ENCODE measurements around the gene OR9G1.
"Not testable (repeated sequence)": the region's sequence is repeated elsewhere in the genome, so short reads cannot be mapped to it uniquely, and the experiment has no call there.

Gene OR9G1, protein sequence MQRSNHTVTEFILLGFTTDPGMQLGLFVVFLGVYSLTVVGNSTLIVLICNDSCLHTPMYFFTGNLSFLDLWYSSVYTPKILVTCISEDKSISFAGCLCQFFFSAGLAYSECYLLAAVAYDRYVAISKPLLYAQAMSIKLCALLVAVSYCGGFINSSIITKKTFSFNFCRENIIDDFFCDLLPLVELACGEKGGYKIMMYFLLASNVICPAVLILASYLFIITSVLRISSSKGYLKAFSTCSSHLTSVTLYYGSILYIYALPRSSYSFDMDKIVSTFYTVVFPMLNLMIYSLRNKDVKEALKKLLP

DNA sequence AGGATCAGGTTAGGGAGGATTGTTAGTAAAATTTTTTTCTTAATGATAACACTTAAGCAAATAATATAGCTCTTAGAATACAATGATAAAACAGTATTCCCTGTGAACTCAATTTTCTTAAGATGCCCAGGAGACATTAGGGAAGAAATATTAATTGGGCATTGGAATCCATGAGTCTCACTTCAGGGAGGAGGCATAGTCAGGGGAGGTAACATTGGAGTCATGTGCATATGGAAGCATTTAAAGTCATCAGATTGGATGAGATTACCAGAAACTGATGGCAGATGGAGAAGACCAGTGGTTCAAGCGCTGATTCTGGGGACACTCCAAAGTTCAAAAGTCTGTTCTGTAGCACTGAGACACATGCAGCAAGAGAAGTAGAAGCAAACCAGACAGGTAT is at the start of gene OR9G1:
TSS of gene OR9G1 (plus strand) at position 301 of the 400 bp plus-strand sequence. CDS start 1,293 bp downstream, outside the sequence.
- no peak for DNase-seq

DNA sequence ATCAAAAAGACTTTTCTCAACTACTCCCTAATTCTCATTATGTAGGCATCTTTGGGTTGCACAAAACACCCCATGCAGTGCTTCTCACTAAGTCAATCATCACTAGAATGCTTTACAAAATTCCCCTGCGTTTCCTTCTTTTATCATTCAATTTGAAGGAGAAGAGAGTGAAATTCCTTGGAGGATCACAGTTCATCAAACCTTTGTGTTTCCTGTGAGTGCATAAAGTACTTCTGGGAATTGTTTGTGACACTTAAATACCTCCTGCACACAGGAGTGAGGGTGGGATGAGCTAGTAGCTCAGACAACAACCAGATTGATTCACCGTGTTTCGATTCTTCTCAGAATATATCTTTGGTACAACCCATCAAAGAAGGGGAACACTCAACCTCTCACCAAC is 39.1 kb upstream of the OR9G1 start:
- no peak for DNase-seq

DNA sequence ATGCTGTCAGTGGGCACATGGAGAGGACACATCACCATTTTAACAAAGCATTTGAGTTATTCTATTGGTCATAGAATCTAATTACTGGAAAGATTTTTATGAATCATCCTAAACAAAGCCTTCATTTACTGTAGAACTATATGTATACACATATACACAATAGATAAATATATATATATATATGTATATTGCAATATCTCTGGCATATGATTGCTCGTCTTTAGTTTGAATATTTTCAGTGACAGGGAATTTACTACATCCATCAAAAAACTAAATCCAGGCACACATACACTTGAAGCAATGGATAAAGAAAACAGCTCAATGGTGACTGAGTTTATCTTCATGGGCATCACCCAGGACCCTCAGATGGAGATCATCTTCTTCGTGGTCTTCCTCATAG is 35.5 kb upstream of the OR9G1 start, which contains the start of gene OR5AR1:
TSS of gene OR5AR1 (plus strand) at position 301 of the 400 bp plus-strand sequence. CDS start at position 301, 0 bp downstream.
- no peak for DNase-seq

GRCh38 chr11:56670984-56671383 is 27.9 kb upstream of the OR9G1 start:
- no peak for DNase-seq

DNA sequence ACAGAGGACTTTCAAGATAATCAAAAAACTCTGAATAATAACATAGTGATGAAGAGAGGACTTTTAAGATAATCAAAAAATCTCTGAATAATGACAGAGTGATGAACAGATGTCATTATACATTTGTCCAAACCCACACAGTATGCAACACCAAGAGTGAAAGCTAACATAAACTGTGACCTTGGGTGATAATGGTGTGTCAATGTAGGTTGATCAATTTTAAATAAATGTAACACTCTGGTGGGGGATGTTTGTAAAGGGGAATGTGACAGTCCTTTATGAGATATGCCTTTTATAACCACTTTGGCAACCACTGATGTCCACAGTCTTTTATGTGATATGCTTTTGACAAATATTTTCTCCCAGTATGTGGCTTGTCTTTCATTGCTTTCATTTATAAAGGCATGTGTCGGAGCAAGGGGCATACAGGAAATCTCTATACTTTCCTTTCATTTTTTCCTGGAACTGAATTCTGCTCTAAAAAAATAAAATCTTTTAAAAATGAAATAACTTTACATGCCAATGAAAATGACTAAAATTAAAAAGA is 10.3 kb upstream of the OR9G1 start:
- DNase-seq: no peak

GRCh38 chr11:56691179-56691578 is 7.7 kb upstream of the OR9G1 start:
- DNase-seq: not testable (repeated sequence)

- no peak for DNase-seq
Observed at GRCh38 chr11:56693428-56693827, 5.5 kb upstream of the OR9G1 start.

DNA sequence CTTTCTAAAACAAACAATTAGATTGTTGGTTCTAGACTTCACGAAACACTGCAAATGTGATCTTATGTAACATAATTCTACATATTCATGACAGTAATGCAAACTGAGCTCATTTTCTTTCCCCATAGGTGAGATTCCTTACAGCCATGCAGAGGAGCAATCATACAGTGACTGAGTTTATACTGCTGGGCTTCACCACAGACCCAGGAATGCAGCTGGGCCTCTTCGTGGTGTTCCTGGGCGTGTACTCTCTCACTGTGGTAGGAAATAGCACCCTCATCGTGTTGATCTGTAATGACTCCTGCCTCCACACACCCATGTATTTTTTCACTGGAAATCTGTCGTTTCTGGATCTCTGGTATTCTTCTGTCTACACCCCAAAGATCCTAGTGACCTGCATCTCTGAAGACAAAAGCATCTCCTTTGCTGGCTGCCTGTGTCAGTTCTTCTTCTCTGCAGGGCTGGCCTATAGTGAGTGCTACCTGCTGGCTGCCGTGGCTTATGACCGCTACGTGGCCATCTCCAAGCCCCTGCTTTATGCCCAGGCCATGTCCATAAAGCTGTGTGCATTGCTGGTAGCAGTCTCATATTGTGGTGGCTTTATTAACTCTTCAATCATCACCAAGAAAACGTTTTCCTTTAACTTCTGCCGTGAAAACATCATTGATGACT is 1.5 kb downstream of the OR9G1 start:
- DNase-seq: no peak

DNA sequence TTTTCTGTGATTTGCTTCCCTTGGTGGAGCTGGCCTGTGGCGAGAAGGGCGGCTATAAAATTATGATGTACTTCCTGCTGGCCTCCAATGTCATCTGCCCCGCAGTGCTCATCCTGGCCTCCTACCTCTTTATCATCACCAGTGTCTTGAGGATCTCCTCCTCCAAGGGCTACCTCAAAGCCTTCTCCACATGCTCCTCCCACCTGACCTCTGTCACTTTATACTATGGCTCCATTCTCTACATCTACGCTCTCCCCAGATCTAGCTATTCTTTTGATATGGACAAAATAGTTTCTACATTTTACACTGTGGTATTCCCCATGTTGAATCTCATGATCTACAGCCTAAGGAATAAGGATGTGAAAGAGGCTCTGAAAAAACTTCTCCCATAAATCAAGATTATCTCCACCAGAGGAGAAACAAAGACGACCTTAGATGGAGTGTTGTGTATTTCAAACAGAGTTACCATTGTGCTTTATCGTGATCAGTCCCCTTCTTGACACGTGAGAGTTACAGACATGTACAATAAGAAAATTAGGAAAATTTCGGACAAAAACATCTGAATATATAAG is 2.1 kb downstream of the OR9G1 start:
- no peak for DNase-seq

DNA sequence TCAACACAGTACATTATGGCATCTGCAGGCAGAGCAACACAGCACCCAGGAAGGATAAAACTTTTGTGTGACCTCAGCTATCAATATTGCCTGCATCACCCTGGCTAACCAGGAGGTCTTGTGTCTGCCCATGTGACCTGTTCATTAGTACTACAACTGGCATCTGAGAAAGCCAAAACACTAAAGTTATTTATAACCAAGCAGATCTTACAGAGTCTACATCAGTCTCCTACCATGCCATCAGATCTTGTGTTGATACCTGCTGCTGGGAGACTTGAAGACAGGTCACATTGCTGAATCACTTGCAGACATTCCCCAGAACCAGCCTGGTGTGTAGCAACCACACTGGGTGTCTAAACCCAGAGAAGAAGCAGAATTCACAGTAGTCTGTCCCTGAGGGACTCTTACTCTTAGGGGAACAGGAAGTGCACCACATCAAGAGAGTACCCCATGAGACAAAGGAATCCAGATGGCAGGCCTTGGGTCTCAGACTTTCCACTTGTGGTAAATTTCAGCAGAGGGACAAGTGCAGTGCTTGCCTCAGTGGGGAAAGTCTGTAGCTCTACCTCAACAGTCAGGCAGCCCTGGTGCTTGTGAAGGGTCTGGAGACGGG is 7.0 kb downstream of the OR9G1 start:
- no peak for DNase-seq

- no peak for DNase-seq
Observed at GRCh38 chr11:56706486-56706885, 7.6 kb downstream of the OR9G1 start.

DNA sequence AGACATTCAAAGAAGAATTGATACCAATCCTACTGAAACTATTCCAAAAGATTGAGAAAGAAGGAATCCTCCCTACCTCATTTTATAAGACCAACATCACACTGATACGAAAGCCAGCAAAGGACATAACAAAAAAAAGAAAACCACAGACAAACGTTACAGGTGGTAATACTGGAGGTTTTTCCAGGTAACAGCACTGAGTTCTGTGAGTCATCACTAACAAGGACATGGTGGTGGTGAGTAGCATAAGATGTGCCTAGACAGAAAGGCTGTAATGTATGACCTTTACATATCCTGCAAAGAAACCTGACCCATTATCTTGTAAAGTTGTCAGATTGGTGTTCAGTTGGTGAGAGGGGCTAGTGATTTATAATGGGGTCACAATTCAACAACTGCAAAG is 15.3 kb downstream of the OR9G1 start:
- no peak for DNase-seq

- no peak for DNase-seq
Observed at GRCh38 chr11:56716379-56716854, 17.5 kb downstream of the OR9G1 start.

- DNase-seq: no peak
Observed at GRCh38 chr11:56720513-56720912, 21.6 kb downstream of the OR9G1 start.

GRCh38 chr11:56740107-56740506 is 41.2 kb downstream of the OR9G1 start:
- no peak for DNase-seq

DNA sequence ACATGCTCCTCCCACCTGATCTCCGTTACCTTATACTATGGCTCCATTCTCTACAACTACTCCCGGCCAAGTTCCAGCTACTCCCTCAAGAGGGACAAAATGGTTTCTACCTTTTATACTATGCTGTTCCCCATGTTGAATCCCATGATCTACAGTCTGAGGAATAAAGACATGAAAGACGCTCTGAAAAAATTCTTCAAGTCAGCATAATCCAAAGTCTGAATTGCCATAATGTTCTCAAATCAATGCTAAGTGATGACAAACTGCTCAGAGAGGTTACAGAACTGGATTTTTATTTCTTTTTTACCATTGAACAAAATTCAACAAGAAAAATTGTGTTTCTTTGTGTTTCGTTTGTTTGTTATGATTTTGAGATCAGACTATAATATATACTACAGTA is 42.0 kb downstream of the OR9G1 start:
- DNase-seq: no peak

- DNase-seq: no peak
Observed at GRCh38 chr11:56748597-56748996, 49.7 kb downstream of the OR9G1 start, which contains the start of gene OR9G4. TSS of gene OR9G4 (minus strand) at chr11:56748697. CDS start at chr11:56743766, 4,931 bp downstream.

GRCh38 chr11:56750190-56750589 is 51.3 kb downstream of the OR9G1 start:
- no peak for DNase-seq

DNA sequence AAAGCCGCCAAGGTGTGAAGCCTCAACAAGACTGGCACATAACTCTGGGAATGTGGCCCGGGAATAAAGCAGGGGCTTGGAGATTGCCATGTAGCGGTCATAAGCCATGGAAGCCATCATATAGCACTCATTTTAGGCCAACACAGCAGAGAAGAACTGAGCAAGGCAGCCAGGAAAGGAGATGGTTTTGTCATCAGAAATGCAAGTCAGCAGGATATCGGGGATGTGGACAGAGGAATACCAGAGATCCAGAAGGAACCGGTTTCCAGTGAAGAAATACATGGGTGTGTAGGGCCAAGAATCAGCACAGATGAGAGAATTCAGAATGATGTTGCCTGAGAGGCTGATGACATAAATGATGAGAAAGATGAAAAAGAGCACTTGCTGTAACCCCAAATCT is 52.6 kb downstream of the OR9G1 start:
- DNase-seq: no peak

Measured in NCI-H187 (cell line).